Measurements from ENCODE around the gene PLPP6. TPM values are rescaled to one million over a fixed set of nuclear protein-coding genes. Genes with fewer than 3 reads are reported as not detected.

The PLPP6 gene
- total RNA-seq, 1 experiment from 2014 or later = 12.7 TPM

DNA sequence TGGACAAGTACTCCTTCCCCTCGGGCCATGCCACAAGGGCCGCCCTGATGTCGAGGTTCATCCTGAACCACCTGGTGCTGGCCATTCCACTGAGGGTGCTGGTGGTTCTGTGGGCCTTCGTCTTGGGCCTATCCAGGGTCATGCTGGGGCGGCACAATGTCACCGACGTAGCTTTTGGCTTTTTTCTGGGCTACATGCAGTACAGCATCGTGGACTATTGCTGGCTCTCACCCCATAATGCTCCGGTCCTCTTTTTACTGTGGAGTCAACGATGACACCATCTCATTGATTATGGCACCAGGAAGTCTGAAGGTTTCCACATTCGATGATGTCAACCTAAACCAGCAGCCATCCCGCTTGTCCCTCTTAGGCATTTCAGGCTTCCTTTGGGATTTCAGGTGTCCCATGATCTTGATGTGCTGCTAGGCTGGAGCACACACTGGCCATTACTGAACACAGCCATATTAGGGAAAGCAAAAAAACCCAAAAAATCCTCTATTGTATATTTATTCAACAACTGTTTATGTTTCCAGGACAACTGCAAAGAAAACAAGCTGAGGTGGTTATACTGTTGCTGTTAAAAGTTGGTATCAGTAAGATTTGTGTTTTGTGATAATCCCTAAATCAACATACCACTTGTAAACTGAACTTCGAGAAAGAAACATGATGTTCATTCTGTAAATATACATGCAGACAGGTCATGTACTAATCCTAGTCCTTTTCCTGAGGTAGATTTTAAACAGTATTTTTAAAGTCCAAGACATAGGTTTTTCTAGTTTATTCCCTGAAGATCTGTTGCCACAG is 1.1 kb downstream of the PLPP6 start:
- DNase-seq (ENCODE audit: low spot score) = peak; percentile 68

DNA sequence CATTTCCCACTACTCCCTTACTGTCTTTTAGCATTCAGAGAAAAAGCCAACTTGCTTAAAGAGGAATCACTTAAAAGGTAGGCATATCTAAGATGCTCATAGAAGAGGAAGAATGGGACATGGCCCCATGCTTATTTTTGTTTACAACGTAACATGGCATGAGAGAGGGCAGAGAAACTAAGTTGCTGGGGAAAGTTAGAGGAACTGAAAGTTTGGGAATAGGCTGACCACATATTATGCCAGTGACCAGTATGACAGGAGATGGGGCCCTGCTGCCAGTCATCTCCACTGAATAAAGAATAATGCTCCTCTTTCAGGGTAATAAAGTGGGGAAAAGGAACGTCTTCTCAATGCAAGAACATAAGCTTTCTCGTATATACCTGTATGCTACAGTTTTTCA is 1.9 kb downstream of the PLPP6 start:
- no peak for DNase-seq (ENCODE audit: low spot score)

GRCh38 chr9:4665357-4665756 is 3.3 kb downstream of the PLPP6 start:
- DNase-seq (ENCODE audit: low spot score) = peak; percentile 50

DNA sequence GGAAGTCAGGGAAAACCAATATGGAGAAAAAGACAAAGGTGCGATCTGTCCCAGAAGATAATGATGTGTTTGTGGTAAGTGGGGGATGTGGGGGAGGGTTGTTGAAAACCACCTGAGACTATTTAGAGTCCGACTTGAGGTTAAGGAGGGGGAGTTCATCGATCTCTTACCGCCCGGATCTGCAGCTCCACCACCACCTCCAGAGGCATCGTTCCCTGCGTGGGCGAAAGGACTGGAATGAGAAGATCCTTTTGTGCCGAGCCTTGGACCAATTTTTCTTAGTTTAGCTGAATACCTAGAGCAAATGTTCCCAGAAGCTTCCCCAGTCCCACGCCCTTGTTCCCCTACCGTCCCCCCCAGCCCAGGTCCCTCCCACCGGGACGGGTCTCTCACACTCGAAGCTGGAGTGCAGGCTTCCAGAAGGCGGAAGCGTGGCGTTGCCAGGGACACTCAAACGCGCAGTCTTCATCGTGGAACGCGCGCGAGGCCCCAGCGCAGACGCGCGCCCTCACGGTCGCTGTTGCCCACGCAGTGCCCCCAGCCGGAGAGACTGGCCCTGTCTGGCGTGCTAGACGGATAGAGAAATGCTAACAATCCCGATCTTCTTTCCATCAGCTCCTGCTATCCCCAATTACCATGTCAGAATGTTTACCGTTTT is 4.1 kb downstream of the PLPP6 start, which contains the start of gene SPATA6L:
SPATA6L (minus strand) TSS at position 439 of the 658 bp plus-strand sequence; CDS start at position 209, 230 bp downstream.
- peak; percentile 77 for DNase-seq (ENCODE audit: low spot score)

DNA sequence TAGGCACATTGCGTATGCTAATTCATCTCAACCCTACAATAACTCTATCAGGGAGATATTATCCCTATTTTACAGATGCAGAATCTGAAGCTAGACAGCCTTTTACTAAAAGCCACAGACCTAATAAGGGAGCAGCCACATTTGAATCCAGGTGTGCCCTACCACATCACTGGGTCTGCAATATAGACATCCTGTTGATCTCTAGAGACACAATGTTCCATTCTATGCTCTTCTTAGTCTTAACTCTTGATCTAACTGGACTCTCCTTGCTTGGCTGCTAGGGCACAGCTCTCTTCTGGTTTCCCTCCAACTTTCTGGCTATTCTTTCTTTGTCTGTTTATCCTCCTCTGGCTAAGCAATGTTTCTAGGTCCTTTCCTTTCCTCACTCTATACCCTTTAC is 5.6 kb downstream of the PLPP6 start:
- no peak for DNase-seq (ENCODE audit: low spot score)

- no peak for DNase-seq (ENCODE audit: low spot score)
Observed at GRCh38 chr9:4668604-4669003, 6.5 kb downstream of the PLPP6 start.

- DNase-seq (ENCODE audit: low spot score) = no peak
Observed at GRCh38 chr9:4669890-4670289, 7.8 kb downstream of the PLPP6 start.

DNA sequence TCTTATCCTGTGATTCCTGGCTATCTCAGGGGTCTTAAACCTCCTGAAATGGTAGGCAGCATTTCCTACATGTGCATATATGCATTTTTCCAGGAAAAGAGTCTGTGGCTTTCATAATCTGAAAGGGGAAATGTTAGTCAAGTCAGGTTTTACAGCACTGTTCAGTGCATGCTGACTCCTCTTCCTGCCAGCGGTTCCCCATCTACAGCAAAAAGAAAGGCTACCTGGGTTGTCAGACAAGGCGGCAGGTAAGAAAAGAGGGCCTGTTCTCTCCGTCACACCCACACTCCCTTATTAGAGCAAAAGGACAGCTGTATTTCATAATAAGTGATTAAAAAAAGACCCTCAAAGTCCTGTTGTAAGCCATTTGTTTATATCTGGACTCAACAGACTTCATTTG is 8.5 kb downstream of the PLPP6 start:
- no peak for DNase-seq (ENCODE audit: low spot score)

DNA sequence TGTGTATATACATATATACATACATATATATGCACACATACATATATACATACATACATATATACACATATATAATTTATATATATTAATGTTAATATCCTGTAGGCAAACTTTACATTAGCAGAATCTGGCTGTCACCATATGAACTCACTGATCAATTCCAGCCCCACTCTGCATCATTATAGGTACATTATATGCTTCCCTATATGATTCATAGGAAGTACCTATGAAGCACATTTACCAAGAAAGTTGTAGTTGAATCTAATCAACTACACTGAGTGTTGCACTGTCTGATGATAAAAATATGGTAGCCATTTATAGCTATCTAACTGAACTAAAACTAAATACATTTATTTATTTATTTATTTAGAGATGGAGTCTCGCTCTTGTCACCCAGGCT is 9.6 kb downstream of the PLPP6 start:
- no peak for DNase-seq (ENCODE audit: low spot score)

- DNase-seq (ENCODE audit: low spot score) = no peak
Observed at GRCh38 chr9:4674783-4675182, 12.7 kb downstream of the PLPP6 start.

DNA sequence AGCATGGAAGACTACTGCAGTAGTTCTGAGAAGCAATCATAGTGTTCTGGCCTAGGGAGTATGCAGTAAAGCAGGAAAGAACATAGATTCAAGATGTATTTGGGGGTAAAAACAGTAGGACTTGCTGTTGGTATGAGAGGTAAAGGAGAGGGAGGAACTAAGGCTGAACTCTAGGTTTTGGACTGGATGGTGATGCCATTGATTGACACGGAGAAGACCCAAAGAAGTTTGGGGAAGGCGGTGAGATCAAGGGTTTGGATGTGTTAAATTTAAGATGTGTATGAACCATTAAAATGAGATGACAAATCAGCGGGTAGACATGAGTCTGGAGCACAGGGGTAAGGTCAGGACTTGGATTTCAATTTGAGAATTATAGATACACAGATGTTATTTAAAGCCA is 15.3 kb downstream of the PLPP6 start:
- DNase-seq (ENCODE audit: low spot score) = no peak

DNA sequence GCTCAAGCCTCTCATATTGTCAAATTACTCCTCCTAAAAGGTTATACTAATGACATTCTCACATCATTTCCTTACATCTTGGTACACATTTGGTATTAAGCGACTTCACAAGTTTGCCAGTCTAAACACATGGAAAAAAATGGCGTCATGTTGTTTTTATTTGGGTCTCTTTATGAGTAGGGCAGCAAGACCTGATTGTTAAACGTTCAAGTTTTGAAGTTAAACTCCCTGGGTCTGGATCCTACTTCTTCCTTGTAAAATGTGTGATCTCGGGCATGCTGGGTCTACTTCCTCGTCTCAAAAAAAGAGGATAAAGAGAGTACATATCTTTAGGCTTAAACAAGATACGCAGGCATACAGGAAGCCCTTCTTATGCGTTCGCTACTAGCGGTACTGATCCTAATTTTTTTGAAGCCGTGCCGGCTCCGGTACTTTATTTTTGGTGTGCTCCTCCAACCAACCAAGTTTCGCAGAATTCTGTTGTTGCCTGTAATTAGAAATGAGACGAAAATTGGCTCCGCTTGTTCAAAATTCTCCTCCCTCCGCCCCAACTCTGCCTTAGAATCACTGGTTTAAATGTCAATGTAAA is 16.7 kb downstream of the PLPP6 start:
- peak; percentile 66 for DNase-seq (ENCODE audit: low spot score)

GRCh38 chr9:4679268-4680172 is 17.4 kb downstream of the PLPP6 start, which contains the start of gene CDC37L1:
TSS of gene CDC37L1 (plus strand) at chr9:4679569. CDS start at chr9:4679768, 199 bp downstream.
- DNase-seq (ENCODE audit: low spot score) = peak; percentile 97

DNA sequence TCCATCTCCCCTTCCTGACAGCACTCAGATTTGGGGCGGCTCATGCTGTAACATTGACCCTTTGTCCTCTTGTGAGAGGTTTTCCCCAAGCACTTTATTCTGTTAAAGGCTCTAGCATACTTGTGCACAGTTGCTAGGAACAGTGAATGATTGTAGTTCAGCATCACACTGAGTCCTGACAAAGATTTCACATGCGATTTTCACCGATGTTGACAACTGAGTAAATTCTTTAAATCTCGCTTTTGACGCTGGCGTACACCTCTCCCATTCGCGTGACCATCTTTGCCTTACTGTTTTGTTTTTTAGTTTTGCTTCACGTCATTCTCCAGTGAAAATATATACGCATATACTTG is 18.1 kb downstream of the PLPP6 start:
- peak; percentile 53 for DNase-seq (ENCODE audit: low spot score)

- peak; percentile 27 for DNase-seq (ENCODE audit: low spot score)
Observed at GRCh38 chr9:4680750-4681149, 18.7 kb downstream of the PLPP6 start.

DNA sequence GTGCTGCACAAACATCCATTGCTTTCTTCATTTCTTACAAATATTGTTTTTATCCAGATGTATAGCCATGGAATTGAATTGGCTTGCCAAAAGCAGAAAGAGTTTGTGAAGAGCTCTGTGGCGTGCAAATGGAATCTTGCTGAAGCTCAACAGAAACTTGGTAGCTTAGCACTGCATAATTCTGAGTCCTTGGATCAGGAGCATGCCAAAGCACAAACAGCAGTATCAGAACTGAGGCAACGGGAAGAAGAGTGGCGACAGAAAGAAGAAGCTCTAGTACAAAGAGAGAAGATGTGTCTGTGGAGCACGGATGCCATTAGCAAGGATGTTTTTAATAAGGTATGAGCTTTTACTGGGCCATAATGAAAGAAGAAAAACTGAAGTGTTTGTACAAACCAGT is 22.7 kb downstream of the PLPP6 start:
- no peak for DNase-seq (ENCODE audit: low spot score)

- DNase-seq (ENCODE audit: low spot score) = no peak
Observed at GRCh38 chr9:4686112-4686511, 24.0 kb downstream of the PLPP6 start.

GRCh38 chr9:4686584-4686983 is 24.5 kb downstream of the PLPP6 start:
- no peak for DNase-seq (ENCODE audit: low spot score)

DNA sequence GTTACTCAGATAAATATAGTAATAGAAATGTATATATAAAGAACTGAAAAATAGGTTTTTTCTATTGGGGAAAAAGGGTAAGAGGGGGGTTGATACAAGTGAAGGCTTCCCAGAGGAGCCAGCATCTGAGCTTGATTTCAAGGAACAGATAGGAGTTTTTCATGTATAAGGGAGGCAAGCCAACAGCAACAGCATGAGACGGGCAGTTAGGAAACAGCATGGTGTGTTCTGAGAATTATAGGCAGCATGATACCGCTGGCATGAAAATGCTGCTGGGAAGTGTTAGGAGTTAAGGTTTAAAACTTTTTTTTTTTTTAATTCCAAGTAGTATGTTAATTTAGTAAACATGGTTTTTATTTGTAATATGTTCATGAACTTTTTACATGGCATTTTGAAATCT is 26.9 kb downstream of the PLPP6 start:
- DNase-seq (ENCODE audit: low spot score) = no peak

GRCh38 chr9:4689687-4690104 is 27.6 kb downstream of the PLPP6 start:
- no peak for DNase-seq (ENCODE audit: low spot score)

DNA sequence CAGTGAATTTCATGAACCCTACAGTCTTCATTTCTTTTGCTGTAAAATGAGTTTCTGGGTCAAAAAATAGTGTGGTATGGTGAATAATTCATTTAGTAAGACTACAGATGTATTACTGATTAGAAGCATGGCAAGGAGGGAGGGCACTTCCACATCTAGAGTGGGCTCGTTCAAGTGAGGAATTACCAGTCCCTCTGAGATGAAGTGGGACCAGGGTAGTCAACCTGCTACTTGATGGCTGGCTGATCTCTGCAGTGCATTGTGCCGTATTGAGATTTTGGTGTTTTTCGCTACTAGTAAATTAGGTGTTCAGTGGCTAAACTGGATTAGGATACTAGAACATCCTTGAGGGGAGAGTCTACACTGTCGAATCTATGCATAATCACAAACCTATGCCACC is 28.1 kb downstream of the PLPP6 start:
- DNase-seq (ENCODE audit: low spot score) = no peak

GRCh38 chr9:4691795-4692194 is 29.7 kb downstream of the PLPP6 start:
- DNase-seq (ENCODE audit: low spot score) = no peak

Data from HT-29 (cell line).